NCI-H146 treated with DMSO at 0.1 percent for 48 hours (cell line): Measurements from ENCODE around the gene XYLB.
"Not testable (repeated sequence)": the region's sequence is repeated elsewhere in the genome, so short reads cannot be mapped to it uniquely, and the experiment has no call there.

Source experiments
- DNase-seq: peaks from one replicate; lab custom pipeline; 2025; ENCODE audit not compliant: unreplicated experiment; lab: John Stamatoyannopoulos, UW

The XYLB gene

GRCh38 chr3:38386992-38387750 lies 40.6 kb downstream of the XYLB start:
- DNase-seq, result no peak

GRCh38 chr3:38387862-38388261 lies 41.3 kb downstream of the XYLB start:
- DNase-seq, result no peak

- no peak for DNase-seq
Observed at GRCh38 chr3:38392604-38393163, 46.1 kb downstream of the XYLB start.

- no peak for DNase-seq
Observed at GRCh38 chr3:38396239-38396638, 49.7 kb downstream of the XYLB start.

GRCh38 chr3:38396861-38397260 lies 50.3 kb downstream of the XYLB start:
- no peak for DNase-seq

GRCh38 chr3:38397320-38397719 lies 50.7 kb downstream of the XYLB start:
- no peak for DNase-seq

GRCh38 chr3:38401246-38401962 lies 54.8 kb downstream of the XYLB start:
- DNase-seq, result no peak

GRCh38 chr3:38404286-38404685 lies 57.7 kb downstream of the XYLB start:
- DNase-seq, result no peak

- DNase-seq, result no peak
Observed at GRCh38 chr3:38411591-38411990, 65.0 kb downstream of the XYLB start.

GRCh38 chr3:38420758-38421157 lies 74.2 kb downstream of the XYLB start:
- DNase-seq, result not testable (repeated sequence)

GRCh38 chr3:38421679-38422336 lies 75.2 kb downstream of the XYLB start:
- no peak for DNase-seq

GRCh38 chr3:38426798-38427426 lies 80.3 kb downstream of the XYLB start:
- DNase-seq, result not testable (repeated sequence)

- DNase-seq, result not testable (repeated sequence)
Observed at GRCh38 chr3:38432871-38433658, 86.5 kb downstream of the XYLB start.

- DNase-seq, result peak; percentile 0
Observed at GRCh38 chr3:38433661-38434060, 87.1 kb downstream of the XYLB start.

GRCh38 chr3:38438436-38439069 lies 92.0 kb downstream of the XYLB start:
- not testable (repeated sequence) for DNase-seq

GRCh38 chr3:38443205-38443604 lies 96.6 kb downstream of the XYLB start:
- not testable (repeated sequence) for DNase-seq

- no peak for DNase-seq
Observed at GRCh38 chr3:38446085-38446686, 99.6 kb downstream of the XYLB start.

GRCh38 chr3:38446812-38447211 lies 100.2 kb downstream of the XYLB start:
- no peak for DNase-seq

GRCh38 chr3:38450853-38451252 lies 104.3 kb downstream of the XYLB start:
- DNase-seq, result no peak
